HG03354 (cell line): Measurements from ENCODE around the gene SAT2.
A peak's percentile ranks its signal among the peaks of the same experiment; 100 is the strongest.

Experiments used
- ATAC-seq: cut with Tn5 transposase; IDR thresholded peaks from one replicate; pipeline ENCODE4 v1.9.1; 2021; ENCODE audit warnings: mild to moderate bottlenecking; ENCODE audit not compliant: unreplicated experiment, poor library complexity, severe bottlenecking

The SAT2 gene

GRCh38 chr17:7579001-7579833, 48.4 kb downstream of the SAT2 start, which contains the start of gene CD68:
Gene CD68, plus strand, starts transcription at chr17:7579638. Its CDS starts 40 bp downstream, at chr17:7579678.
- ATAC-seq: peak; percentile 40

DNA sequence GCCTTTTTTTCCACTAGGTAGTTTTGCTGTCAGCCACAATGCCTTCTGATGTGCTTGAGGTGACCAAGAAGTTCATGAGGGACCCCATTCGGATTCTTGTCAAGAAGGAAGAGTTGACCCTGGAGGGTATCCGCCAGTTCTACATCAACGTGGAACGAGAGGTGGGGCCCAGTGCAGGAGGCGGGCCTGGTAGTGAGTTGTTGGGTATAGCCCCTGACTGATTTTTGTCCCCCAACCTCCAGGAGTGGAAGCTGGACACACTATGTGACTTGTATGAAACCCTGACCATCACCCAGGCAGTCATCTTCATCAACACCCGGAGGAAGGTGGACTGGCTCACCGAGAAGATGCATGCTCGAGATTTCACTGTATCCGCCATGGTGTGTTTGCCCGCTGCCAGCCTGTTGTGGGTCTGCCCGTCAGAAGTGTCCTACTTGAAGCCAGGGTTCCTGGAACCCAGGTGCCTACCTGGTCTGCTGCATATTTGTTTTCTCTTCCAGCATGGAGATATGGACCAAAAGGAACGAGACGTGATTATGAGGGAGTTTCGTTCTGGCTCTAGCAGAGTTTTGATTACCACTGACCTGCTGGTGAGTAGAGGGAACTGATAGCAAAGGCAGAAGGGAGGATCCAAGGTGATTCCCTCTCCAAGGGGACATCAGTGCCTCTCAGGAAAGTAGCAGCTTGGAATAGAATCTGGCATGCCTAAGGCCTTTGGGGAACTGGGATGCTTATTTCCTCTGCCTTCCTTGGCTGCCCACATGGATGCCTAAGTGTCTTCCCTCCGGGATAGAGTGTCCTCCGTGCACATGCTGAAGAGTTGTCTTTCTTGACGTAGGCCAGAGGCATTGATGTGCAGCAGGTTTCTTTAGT, 50.1 kb downstream of the SAT2 start:
- no peak for ATAC-seq

DNA sequence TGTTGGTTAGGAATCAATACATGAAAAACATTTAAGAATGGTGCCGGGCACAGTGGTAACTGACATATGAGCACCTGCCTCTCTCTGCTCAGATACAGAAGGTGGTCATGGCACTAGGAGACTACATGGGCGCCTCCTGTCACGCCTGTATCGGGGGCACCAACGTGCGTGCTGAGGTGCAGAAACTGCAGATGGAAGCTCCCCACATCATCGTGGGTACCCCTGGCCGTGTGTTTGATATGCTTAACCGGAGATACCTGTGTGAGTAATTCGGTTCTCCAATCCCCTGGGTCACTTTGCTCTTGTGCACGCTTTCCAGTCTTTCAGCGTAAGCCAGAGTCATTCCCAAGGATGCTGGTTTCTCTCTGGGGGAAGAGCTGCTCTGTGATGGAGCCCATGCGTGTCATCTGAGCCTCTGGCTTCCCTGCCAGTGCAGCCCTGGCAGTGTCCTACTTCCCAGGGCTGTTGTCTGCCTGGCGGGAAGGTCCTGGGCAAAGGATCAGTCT, 51.1 kb downstream of the SAT2 start:
- no peak for ATAC-seq
